Liver (tissue), 3 donors: Measurements from ENCODE around the gene GMDS.

Experiments used
- ATF3 ChIP-seq: IDR thresholded peaks from 2 replicates; pipeline ENCODE4 v1.6.1; 2016; ENCODE audit warnings: antibody characterized with exemption
- CTCF ChIP-seq: fragments of 150-350 bp; IDR thresholded peaks from 2 replicates; pipeline ENCODE4 v1.5.1; 2017; ENCODE audit warnings: improper control_type of control experiment, low read depth, low read length; ENCODE audit not compliant: missing input control
- EGR1 ChIP-seq, 2 donors: IDR thresholded peaks; 2 replicates each; pipeline ENCODE4 v1.6.1; 2016 to 2018; ENCODE audit warnings: antibody characterized with exemption in 2 of 2, low read depth in 2 of 2
- FOXA2 ChIP-seq: IDR thresholded peaks from 2 replicates; pipeline ENCODE4 v1.6.1; 2016; ENCODE audit warnings: antibody characterized with exemption
- GABPA ChIP-seq, 2 donors: IDR thresholded peaks in 1 of 2; conservative IDR thresholded peaks in 1 of 2; 2 replicates each; pipeline ENCODE4 v1.6.1; 2016; ENCODE audit warnings: antibody characterized with exemption in 2 of 2, mild to moderate bottlenecking in 1 of 2, moderate library complexity in 1 of 2
- MAX ChIP-seq: IDR thresholded peaks from 2 replicates; pipeline ENCODE4 v1.6.1; 2016; ENCODE audit warnings: antibody characterized with exemption
- NR2F2 ChIP-seq: IDR thresholded peaks from 2 replicates; pipeline ENCODE4 v1.6.1; 2016; ENCODE audit warnings: antibody characterized with exemption
- RAD21 ChIP-seq, 2 donors: IDR thresholded peaks; 2 replicates each; pipeline ENCODE4 v1.6.1; 2016; ENCODE audit warnings: antibody characterized with exemption in 2 of 2, mild to moderate bottlenecking in 2 of 2
- RXRA ChIP-seq, 2 donors: IDR thresholded peaks; 2 replicates each; pipeline ENCODE4 v1.6.1; 2017 to 2018; ENCODE audit warnings: antibody characterized with exemption in 2 of 2, mild to moderate bottlenecking in 1 of 2
- SP1 ChIP-seq: IDR thresholded peaks from 2 replicates; pipeline ENCODE4 v1.6.1; 2018; ENCODE audit warnings: antibody characterized with exemption, mild to moderate bottlenecking
- TAF1 ChIP-seq: conservative IDR thresholded peaks from 2 replicates; pipeline ENCODE4 v1.6.1; 2016; ENCODE audit warnings: antibody characterized with exemption, mild to moderate bottlenecking
- YY1 ChIP-seq: IDR thresholded peaks from 2 replicates; pipeline ENCODE4 v1.6.1; 2016; ENCODE audit warnings: antibody characterized with exemption, mild to moderate bottlenecking
- ZBTB33 ChIP-seq: IDR thresholded peaks from 2 replicates; pipeline ENCODE4 v1.6.1; 2016; ENCODE audit warnings: antibody characterized with exemption
- donor health status: healthy.
- donor health status: healthy.

- no peak for TF ChIP-seq YY1
- no peak for TF ChIP-seq CTCF
- TF ChIP-seq NR2F2: no peak
- no peak for TF ChIP-seq SP1
- TF ChIP-seq GABPA (IDR thresholded peaks at IDR 0.05 in 1 of 2, conservative IDR thresholded peaks at IDR 0.05 in 1 of 2): no peak
- no peak for TF ChIP-seq MAX
- TF ChIP-seq TAF1: no peak
- no peak for TF ChIP-seq RAD21 (IDR thresholded peaks at IDR 0.05)
- TF ChIP-seq EGR1 (IDR thresholded peaks at IDR 0.05; ENCODE audit: low read depth in 2 of 2): no peak
- TF ChIP-seq RXRA (IDR thresholded peaks at IDR 0.05): no peak
- no peak for TF ChIP-seq FOXA2
- no peak for TF ChIP-seq ATF3
- no peak for TF ChIP-seq ZBTB33
Measured at GRCh38 chr6:2183246-2183645, 62.2 kb downstream of the GMDS start.
